SU-DHL-6 (cell line): Measurements from ENCODE around the gene ROBO2.

Experiments
- CTCF ChIP-seq: fragments of 200-600 bp; sonication (generic); IDR thresholded peaks from one replicate; pipeline ENCODE4 v1.5.1; 2017; ENCODE audit warnings: antibody characterized with exemption, mild to moderate bottlenecking, low read length, moderate library complexity; ENCODE audit not compliant: insufficient read depth, poor library complexity, severe bottlenecking
- EZH2phosphoT487 ChIP-seq: fragments of 200-600 bp; sonication (generic), shearing (Covaris generic); conservative IDR thresholded peaks from 2 replicates; pipeline ENCODE4 v1.6.1; 2018; ENCODE audit warnings: mild to moderate bottlenecking, antibody characterized with exemption, low read length, moderate library complexity, mixed read lengths

DNA sequence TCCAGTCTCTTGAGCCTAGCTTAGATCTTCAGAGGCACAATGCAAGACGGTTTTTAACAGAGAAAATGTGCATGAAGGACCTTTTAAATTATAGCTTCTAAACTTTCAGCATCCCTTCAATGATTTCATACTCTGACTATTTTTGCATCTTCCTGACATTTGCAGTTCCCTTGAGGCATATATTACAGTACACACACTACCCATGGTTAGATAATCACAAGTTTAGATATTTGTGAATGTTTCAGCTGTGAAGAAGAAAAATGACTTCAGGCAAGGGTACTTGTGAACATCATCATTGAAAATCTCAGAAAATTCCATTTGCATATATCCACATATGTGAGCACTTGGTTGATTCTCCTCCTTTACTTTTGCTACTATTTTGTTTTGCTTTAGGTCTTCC, 341.5 kb downstream of the ROBO2 start:
- TF ChIP-seq CTCF (no peak), EZH2phosphoT487 (no peak)
